Tongue (tissue), 2 donors: Measurements from ENCODE around the gene ARL8B. TPM values are rescaled to one million over a fixed set of nuclear protein-coding genes. Genes with fewer than 3 reads are reported as not detected.
"Not testable (repeated sequence)": the region's sequence is repeated elsewhere in the genome, so short reads cannot be mapped to it uniquely, and the experiment has no call there.

Experiments
- DNase-seq: peaks from one replicate; pipeline ENCODE4 v3.0.0-alpha.2; 2015
- total RNA-seq: library from RNA; depleted of rRNA; stranded (reverse); fragments of >200 nt; gene quantifications from one replicate; pipeline ENCODE4 v1.2.3, GENCODE V29; 2014

Gene ARL8B
- 53.1 TPM for total RNA-seq

- peak; percentile 93 for DNase-seq
These were observed at the start of gene ARL8B for GRCh38 chr3:5122030-5122740. TSS of gene ARL8B (plus strand) at chr3:5122292. CDS start at chr3:5122466, 174 bp downstream.

GRCh38 chr3:5073374-5074085, 48.6 kb upstream of the ARL8B start:
- no peak for DNase-seq

- DNase-seq: peak; percentile 75
These were observed 43.9 kb upstream of the ARL8B start for GRCh38 chr3:5078151-5078550.

GRCh38 chr3:5079761-5080160, 42.3 kb upstream of the ARL8B start:
- DNase-seq: no peak

GRCh38 chr3:5080779-5081550, 41.1 kb upstream of the ARL8B start:
- no peak for DNase-seq

- not testable (repeated sequence) for DNase-seq
These were observed 39.9 kb upstream of the ARL8B start for GRCh38 chr3:5081973-5082788.

- DNase-seq: no peak
These were observed 39.3 kb upstream of the ARL8B start for GRCh38 chr3:5082789-5083115.

- no peak for DNase-seq
These were observed 37.9 kb upstream of the ARL8B start for GRCh38 chr3:5084224-5084623.

- DNase-seq: no peak
These were observed 35.4 kb upstream of the ARL8B start for GRCh38 chr3:5086708-5087107.

GRCh38 chr3:5087209-5087608, 34.9 kb upstream of the ARL8B start:
- no peak for DNase-seq

GRCh38 chr3:5090197-5090596, 31.9 kb upstream of the ARL8B start:
- no peak for DNase-seq

- no peak for DNase-seq
These were observed 30.1 kb upstream of the ARL8B start for GRCh38 chr3:5092018-5092417.

- peak; percentile 67 for DNase-seq
These were observed 28.4 kb upstream of the ARL8B start for GRCh38 chr3:5093731-5094130.

GRCh38 chr3:5095886-5096285, 26.2 kb upstream of the ARL8B start:
- peak; percentile 77 for DNase-seq

- DNase-seq: peak; percentile 19
These were observed 25.6 kb upstream of the ARL8B start for GRCh38 chr3:5096336-5097008.

GRCh38 chr3:5098346-5098745, 23.7 kb upstream of the ARL8B start:
- no peak for DNase-seq

- DNase-seq: no peak
These were observed 19.6 kb upstream of the ARL8B start for GRCh38 chr3:5102532-5102931.

- DNase-seq: no peak
These were observed 18.3 kb upstream of the ARL8B start for GRCh38 chr3:5103743-5104142.

- DNase-seq: no peak
These were observed 17.0 kb upstream of the ARL8B start for GRCh38 chr3:5105050-5105449.

GRCh38 chr3:5106371-5106770, 15.7 kb upstream of the ARL8B start:
- not testable (repeated sequence) for DNase-seq

- DNase-seq: not testable (repeated sequence)
These were observed 15.2 kb upstream of the ARL8B start for GRCh38 chr3:5106933-5107334.

- no peak for DNase-seq
These were observed 11.8 kb upstream of the ARL8B start for GRCh38 chr3:5110337-5110736.
